Vagina (tissue), 2 donors: ENCODE data around the gene WASL. TPM values are rescaled to one million over a fixed set of nuclear protein-coding genes. Genes with fewer than 3 reads are reported as not detected.
"Not testable (repeated sequence)": the region's sequence is repeated elsewhere in the genome, so short reads cannot be mapped to it uniquely, and the experiment has no call there.

Experiments used
- DNase-seq, 2 donors: peaks; one replicate each; pipeline ENCODE4 v3.0.0-alpha.2; 2017; ENCODE audit errors: extremely low spot score in 2 of 2
- H3K27ac ChIP-seq: fragments of 200-600 bp; sonication (generic); one replicate; pipeline ENCODE4 v1.5.1; 2019
- H3K27me3 ChIP-seq: fragments of 200-600 bp; sonication (generic); one replicate; pipeline ENCODE4 v1.5.1; 2019
- H3K36me3 ChIP-seq, 2 donors: fragments of 200-600 bp; sonication (generic); one replicate each; pipeline ENCODE4 v1.5.1; 2017 to 2019
- H3K4me1 ChIP-seq: fragments of 200-600 bp; sonication (generic); one replicate; pipeline ENCODE4 v1.5.1; 2019
- H3K4me3 ChIP-seq, 2 donors: fragments of 200-600 bp; sonication (generic); 1 replicate in 1 of 2; 2 replicates in 1 of 2; pipeline ENCODE4 v1.5.1; 2016 to 2019
- H3K9me3 ChIP-seq: fragments of 200-600 bp; sonication (generic); one replicate; pipeline ENCODE4 v1.5.1; 2019
- POLR2A ChIP-seq, 2 donors: fragments of 450-650 bp; IDR thresholded peaks; one replicate each; pipeline ENCODE4 v1.6.1; 2017; ENCODE audit warnings: antibody characterized with exemption in 2 of 2, mild to moderate bottlenecking in 2 of 2, moderate library complexity in 2 of 2
- POLR2AphosphoS5 ChIP-seq, 2 donors: sonication (generic); formaldehyde crosslinking; IDR thresholded peaks; one replicate each; pipeline ENCODE4 v1.9.0; 2017; ENCODE audit warnings: antibody characterized with exemption in 2 of 2, mild to moderate bottlenecking in 2 of 2, low read depth in 1 of 2; ENCODE audit not compliant: insufficient read depth in 1 of 2
- intact Hi-C: fragments of 100-400 bp; cut with DNase I; formaldehyde crosslinking; loops from one replicate; pipeline ENCODE4 v1.15.1; 2023
- small RNA-seq: library from RNA; depleted of rRNA; stranded (forward); fragments of <200 nt; gene quantifications from one replicate; pipeline ENCODE3, GENCODE V24; 2016
- total RNA-seq: library from RNA; depleted of rRNA; stranded (reverse); fragments of >200 nt; gene quantifications from one replicate; pipeline ENCODE4 v1.2.3, GENCODE V29; 2016
- TF ChIP-seq, protein P1 (sequence below), 3 experiments: fragments of 450-650 bp in 2 of 3; fragments of 200-600 bp in 1 of 3; sonication (generic) in 1 of 3; IDR thresholded peaks; one replicate each; pipeline ENCODE4 v1.5.1; 2017 to 2019; ENCODE audit warnings: antibody characterized with exemption in 3 of 3, mild to moderate bottlenecking in 2 of 3, moderate library complexity in 2 of 3

Gene WASL
- total RNA-seq, 1 donor from 2014 or later = 24.8 TPM

DNA sequence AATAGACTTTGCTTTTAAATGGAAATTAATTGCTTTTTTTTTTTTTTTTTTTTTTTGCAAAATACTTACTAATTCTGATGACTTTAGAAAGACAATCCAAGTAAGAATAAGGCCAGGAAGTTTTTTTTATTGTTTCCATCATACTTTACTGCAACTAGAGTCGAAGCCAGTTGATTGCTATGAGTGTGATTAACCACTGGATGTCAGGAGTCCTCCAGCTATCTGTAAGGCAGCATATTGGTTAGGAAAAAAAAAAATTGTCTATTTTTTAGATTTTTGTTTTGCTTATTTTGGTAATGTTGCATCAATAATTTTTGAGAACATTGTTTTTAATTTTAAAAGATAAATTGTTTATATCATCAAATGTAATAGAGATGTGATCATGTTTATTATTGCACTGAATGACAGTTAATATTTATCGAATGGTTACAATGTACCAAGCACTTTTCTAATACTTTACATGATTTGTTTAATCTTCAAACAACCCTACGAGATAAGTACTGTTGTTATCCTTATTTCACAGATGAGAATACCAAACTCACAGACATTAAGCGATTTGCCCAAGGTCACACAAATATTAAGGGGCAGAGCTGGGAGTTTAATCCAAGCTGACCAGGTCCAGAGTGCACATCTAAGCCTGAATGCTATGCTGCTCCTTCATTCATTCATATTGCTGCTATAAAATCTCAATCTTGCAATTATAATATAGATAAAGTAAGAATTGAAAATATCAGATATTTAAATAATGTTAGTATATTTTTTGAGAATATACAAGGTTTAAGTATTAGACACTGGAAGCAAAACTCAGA is 113.0 kb downstream of the WASL start:
- intact Hi-C loops = no loop called here
- Histone ChIP-seq H3K4me1 (no peaks in the 10 kb centered on the region), H3K4me3 (no peak overlapping the region), H3K27ac (no peak overlapping the region), H3K27me3 (no peaks in the 10 kb centered on the region), H3K36me3 (no peaks in the 10 kb centered on the region), H3K9me3 (no peaks in the 10 kb centered on the region)
- no peak for DNase-seq
- TF ChIP-seq, protein P1, sequence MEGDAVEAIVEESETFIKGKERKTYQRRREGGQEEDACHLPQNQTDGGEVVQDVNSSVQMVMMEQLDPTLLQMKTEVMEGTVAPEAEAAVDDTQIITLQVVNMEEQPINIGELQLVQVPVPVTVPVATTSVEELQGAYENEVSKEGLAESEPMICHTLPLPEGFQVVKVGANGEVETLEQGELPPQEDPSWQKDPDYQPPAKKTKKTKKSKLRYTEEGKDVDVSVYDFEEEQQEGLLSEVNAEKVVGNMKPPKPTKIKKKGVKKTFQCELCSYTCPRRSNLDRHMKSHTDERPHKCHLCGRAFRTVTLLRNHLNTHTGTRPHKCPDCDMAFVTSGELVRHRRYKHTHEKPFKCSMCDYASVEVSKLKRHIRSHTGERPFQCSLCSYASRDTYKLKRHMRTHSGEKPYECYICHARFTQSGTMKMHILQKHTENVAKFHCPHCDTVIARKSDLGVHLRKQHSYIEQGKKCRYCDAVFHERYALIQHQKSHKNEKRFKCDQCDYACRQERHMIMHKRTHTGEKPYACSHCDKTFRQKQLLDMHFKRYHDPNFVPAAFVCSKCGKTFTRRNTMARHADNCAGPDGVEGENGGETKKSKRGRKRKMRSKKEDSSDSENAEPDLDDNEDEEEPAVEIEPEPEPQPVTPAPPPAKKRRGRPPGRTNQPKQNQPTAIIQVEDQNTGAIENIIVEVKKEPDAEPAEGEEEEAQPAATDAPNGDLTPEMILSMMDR (IDR thresholded peaks at IDR 0.05) = peak in 2 of 3 experiments; percentile 26 to 36
- TF ChIP-seq POLR2AphosphoS5 (IDR thresholded peaks at IDR 0.05; ENCODE audit: insufficient read depth in 1 of 2, low read depth in 1 of 2) (no peak), POLR2A (IDR thresholded peaks at IDR 0.05) (no peak)

DNA sequence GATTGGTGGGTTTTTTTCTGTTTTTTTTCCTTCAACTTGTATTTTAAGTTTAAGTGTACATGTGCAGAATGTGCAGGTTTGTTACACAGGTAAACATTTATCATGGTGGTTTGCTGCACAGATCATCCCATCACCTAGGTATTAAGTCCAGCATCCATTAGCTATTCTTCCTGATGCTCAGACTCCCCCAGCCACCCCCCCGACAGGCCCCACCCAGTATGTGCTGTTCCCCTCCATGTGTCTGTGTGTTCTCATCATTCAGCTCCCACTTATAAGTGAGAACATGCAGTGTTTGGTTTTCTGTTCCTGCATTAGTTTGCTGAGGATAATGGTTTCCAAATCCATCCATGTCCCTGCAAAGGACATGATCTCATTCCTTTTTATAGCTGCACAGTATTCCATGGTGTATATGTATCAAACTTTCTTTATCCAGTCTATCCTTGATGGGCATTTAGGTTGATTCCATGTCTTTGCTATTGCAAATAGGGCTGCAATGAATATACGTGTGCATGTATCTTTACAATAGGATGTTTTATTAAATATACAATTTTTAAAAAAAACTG is 114.7 kb downstream of the WASL start:
- H3K27me3 ChIP-seq, H3K4me3 ChIP-seq, H3K4me1 ChIP-seq, H3K27ac ChIP-seq, intact Hi-C loops, H3K36me3 ChIP-seq, H3K9me3 ChIP-seq, DNase-seq: not testable (repeated sequence)

DNA sequence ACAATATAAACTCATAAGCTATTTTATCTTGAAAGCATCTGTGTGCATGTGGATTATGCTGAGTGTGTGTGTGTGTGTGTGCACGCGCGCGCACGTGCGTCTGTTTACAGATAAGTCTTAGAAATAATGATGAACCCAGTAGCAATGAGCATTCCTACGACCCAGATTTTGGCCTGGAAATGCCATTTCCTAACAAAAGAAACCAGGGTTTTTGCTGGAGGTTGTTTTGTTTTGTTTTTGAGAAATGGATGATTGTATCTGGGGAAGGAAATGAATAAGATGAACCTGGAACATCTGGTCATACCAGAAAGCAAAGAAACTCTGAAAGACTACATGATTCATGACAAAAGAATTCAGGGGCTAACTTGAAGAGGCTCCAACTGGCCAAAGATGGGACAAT is 115.2 kb downstream of the WASL start:
- Histone ChIP-seq H3K27me3 (no peaks in the 10 kb centered on the region), H3K36me3 (no peaks in the 10 kb centered on the region), H3K27ac (no peak overlapping the region), H3K4me1 (no peaks in the 10 kb centered on the region), H3K9me3 (no peaks in the 10 kb centered on the region), H3K4me3 (no peak overlapping the region)
- no peak for DNase-seq
- intact Hi-C loops = no loop called here
- no peak for TF ChIP-seq POLR2AphosphoS5 (IDR thresholded peaks at IDR 0.05; ENCODE audit: insufficient read depth in 1 of 2, low read depth in 1 of 2)
- TF ChIP-seq, protein P1 (IDR thresholded peaks at IDR 0.05) = no peak
- no peak for TF ChIP-seq POLR2A (IDR thresholded peaks at IDR 0.05)

DNA sequence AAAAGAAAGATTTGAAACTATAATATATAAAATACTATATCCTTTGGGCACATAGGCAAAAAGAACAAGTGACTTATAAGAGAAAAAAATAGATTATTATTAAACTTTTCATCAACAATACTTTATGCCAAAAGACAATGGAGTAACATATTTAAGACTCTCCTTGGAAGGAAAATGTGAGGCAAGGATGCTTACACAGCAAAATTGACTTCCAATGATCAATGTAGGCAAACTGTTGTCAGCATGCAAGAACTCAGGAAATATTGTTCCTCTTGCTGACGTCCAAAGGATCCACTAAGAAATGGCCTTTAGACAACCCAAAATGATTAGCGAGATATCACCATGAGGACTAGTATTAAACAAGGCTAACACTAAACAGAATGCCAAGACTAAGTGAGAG is 116.0 kb downstream of the WASL start:
- Histone ChIP-seq H3K4me3 (no peak overlapping the region), H3K27ac (no peak overlapping the region), H3K4me1 (no peaks in the 10 kb centered on the region), H3K27me3 (no peaks in the 10 kb centered on the region), H3K9me3 (no peaks in the 10 kb centered on the region), H3K36me3 (no peaks in the 10 kb centered on the region)
- TF ChIP-seq POLR2AphosphoS5 (IDR thresholded peaks at IDR 0.05; ENCODE audit: insufficient read depth in 1 of 2, low read depth in 1 of 2) (no peak), POLR2A (IDR thresholded peaks at IDR 0.05) (no peak)
- TF ChIP-seq, protein P1 (IDR thresholded peaks at IDR 0.05) = no peak
- intact Hi-C loops = no loop called here
- no peak for DNase-seq

Small RNA genes lying within 50 kb of the gene (small RNA-seq; reads per million reads assigned to genes)
- gene RNU6-11P = not detected

Other genes with a start within 250 kb of the WASL start
- 0.98 TPM for gene IQUB, start 214.4 kb downstream of the WASL start, total RNA-seq
- 25.8 TPM for gene NDUFA5, start 191.2 kb downstream of the WASL start, total RNA-seq
- gene ASB15, start 147.2 kb downstream of the WASL start, total RNA-seq = not detected
- not detected for gene LMOD2, start 93.1 kb downstream of the WASL start, total RNA-seq
- 0.49 TPM for gene HYAL4, start 96.2 kb upstream of the WASL start, total RNA-seq
- not detected for gene SPAM1, start 176.2 kb upstream of the WASL start, total RNA-seq